HCEC 1CT (cell line): ENCODE measurements around the gene UNC80.

Source experiments
- DNase-seq: peaks from one replicate; pipeline ENCODE4 v3.0.0-alpha.2; 2017

The UNC80 gene

DNA sequence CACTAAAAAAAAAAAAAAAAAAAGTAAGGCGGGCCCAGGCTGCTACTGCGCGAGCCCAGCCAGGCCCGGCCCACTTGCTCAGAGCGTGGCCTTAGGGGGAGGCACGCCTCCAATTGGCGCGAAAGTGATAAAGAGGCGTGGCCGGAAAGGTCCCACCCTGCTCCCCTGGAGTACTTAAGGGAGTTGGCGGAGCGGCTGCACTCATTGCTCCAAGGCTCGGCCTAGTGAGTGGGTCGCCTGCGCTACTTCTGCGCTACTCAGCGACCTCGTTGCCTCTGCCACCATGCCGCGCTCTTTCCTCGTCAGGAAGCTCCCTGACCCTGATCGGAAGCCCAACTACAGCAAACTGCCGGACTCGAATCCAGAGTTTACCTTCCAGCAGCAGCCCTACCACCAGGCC lies 36.9 kb downstream of the UNC80 start:
- no peak for DNase-seq

DNA sequence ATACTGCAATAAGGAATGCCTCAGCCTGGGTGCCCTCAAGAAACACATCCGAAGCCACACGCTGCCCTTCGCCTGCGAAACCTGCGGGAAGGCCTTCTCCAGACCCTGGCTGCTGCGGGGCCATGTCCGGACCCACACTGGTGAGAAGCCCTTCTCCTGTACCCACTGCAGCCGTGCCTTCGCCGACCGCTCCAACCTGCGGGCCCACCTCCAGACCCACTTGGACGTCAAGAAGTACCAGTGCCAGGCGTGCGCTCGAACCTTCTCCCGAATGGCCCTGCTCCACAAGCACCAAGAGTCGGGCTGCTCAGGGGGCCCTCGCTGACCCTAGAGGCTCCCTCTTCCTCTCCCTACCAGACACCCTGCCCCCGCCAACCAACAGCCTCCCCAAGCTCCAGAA lies 37.6 kb downstream of the UNC80 start:
- DNase-seq = no peak

DNA sequence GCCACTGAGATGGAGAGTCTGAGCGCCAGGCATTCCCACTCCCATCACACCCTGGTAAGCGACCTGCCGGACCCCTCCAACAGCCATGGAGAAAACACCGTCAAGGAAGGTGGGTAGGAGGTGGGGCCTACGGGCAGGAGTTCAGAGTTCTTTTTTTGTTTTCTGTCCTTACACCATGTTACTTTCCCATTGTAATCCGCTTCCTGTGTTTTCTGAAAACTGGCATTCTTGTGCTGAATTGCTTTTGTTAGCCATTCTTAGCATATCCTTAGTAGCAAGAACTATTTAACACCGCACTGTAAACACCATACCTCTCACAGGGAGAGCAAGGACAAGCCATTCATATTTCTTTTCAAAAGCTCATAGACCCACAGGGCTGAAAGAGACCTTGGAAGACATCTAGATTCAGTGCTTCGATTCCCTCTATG lies 46.2 kb downstream of the UNC80 start:
- no peak for DNase-seq

DNA sequence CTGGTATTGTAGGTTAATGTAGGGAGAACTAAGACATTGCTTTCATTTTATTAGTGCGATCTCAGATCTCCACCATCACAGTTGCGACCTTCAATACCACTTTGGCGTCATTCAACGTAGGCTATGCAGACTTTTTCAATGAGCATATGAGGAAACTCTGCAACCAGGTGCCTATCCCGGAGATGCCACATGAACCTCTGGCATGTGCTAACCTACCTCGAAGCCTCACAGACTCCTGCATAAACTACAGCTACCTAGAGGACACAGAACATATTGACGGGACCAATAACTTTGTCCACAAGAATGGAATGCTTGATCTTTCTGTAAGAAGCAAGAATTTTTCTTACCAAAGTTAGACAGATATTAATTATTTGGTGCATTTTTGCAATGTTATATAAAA lies 47.3 kb downstream of the UNC80 start:
- DNase-seq = no peak

- DNase-seq = no peak
These were observed 50.2 kb downstream of the UNC80 start for GRCh38 chr2:209821806-209822205.

- no peak for DNase-seq
These were observed 51.9 kb downstream of the UNC80 start for GRCh38 chr2:209823484-209823883.

- DNase-seq = no peak
These were observed 52.8 kb downstream of the UNC80 start for GRCh38 chr2:209824391-209824790.

DNA sequence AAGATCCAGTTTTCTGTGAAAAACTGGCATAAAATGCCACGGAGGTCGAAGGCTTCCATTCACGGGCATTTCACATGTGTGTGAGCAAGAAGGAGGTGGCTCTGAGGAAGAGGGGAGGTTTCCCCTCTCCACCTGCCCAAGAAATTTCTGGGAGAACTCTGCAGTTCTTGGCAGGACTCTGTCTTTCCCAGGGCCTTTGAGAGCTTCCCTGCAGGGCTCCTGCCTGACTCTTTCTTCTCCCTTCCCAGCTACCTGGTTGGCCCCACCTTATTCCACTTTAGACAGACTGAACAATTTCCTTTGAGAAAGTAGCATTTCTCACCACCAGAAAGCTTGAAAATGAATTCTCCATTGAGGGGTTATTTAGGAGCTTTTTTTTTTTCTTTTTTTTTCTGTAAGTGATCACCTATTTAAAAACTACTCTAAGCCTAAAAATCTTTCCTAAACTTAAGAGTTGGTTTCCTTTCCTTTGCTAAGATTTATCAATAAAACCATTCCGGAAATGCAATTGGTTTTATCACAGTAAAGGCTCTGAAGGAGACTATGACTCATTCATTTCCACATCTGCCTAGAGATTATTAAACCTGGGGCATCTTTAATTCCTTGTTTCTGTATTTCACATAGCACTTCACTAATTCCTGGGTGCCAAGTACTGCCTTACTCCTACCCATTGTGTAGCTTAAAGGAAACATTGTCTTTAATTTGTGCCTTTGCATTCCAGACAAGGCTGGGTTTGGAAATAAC lies 59.3 kb downstream of the UNC80 start:
- DNase-seq = no peak

DNA sequence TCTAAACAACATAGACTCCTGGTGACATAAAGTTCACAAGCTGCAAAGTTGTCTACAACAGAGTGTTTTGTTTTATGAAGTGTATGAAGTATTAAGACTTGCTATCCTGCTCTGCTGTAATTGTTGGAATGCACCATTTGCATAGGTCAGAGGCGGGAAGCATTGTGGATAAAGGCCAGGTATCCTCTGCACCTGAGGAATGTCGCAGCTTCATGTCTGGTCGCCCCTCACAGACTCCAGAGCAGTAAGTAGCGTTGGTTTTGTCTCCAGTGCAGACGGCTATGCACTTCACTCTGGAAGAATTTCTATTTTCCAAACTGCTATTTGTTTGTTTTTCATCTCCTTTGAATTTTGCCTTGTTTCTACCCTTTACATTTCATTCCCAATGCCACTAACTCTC lies 63.1 kb downstream of the UNC80 start:
- no peak for DNase-seq

- no peak for DNase-seq
These were observed 68.8 kb downstream of the UNC80 start for GRCh38 chr2:209840434-209840833.

GRCh38 chr2:209845666-209846065 lies 74.0 kb downstream of the UNC80 start:
- no peak for DNase-seq

DNA sequence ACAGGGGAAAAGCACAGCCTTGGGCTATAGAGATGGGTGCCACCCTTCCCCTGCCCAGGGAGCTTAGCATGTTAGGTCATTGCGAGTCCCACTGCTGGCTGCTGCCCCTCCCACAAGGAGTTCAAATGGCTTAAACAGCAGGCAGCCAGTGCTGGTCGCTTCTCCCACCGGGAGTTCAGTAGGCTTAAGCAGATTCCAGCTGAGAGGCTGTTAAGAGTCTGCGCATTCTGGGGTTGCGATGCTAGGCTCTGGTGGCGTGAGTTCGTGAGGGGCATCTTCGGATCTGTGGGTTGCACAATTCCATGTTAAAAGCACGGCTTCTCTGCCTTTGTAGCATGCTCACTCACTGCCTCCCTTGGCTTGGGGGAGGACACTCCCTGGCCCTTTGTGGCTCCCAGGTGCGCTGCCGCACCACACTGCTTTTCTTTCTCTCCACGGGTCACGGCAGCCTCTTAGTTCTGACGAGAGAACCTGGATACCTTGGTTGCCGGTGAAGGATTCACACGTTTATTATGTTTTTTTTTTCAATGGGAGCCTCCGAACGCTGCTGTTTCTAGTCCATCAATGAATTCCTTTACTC lies 93.2 kb downstream of the UNC80 start:
- no peak for DNase-seq

- DNase-seq = no peak
These were observed 96.8 kb downstream of the UNC80 start for GRCh38 chr2:209868271-209868994.

GRCh38 chr2:209870067-209870466 lies 98.4 kb downstream of the UNC80 start:
- DNase-seq = no peak

DNA sequence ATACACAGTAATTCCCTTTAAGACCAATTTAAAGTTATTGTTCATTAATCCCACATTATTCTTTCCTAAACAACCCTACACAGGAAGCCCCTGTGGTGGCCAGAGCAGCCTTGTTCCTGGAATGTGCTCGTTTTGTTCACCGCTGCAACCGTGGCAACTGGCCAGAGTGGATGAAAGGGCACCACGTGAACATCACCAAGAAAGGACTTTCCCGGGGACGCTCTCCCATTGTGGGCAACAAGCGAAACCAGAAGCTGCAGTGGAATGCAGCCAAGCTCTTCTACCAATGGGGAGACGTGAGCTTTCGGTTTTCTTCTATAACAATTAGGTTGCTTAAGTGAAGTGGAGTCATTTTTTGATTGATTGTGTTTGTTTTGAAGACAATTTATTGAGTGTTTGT lies 101.0 kb downstream of the UNC80 start:
- no peak for DNase-seq

GRCh38 chr2:209875270-209875669 lies 103.6 kb downstream of the UNC80 start:
- no peak for DNase-seq

DNA sequence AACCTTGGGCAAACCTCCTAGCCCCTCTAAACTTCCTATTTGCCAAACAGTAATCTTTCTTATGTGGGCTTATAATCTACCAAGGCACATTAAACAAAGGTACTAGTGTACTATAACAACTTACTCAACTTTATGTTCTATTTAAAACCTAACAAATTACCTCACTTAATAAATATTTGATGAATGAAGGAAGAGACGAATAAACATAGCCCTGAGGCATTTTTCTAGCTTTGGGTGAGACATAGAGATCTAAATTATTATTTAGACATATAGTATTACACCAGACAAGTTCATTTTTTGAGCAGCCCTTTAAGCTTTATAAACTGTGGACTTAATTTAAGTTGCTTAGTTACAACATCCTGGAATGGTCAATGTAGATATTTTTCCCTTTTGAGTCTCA lies 104.6 kb downstream of the UNC80 start:
- no peak for DNase-seq

DNA sequence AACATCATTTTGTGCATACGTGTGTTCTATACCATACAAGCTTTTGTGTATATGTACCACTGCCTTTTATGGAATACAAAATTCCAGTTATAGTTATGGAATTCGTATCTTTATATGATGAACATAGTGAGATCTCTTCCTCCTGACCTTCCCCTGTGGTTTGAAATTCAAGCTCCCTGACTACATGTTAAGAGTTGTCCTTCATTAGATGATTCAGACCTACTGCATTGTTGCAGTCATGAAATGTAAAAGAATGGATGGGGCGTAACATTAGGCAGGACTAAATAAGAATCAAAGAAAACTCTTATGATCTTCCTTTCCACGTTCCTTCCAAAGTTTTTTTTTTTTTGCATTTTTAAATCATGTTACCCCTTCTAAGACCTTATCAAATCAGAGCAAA lies 107.1 kb downstream of the UNC80 start:
- DNase-seq = no peak

- DNase-seq = no peak
These were observed 129.0 kb downstream of the UNC80 start for GRCh38 chr2:209900638-209901037.

- DNase-seq = no peak
These were observed 129.5 kb downstream of the UNC80 start for GRCh38 chr2:209901172-209901571.

- DNase-seq = no peak
These were observed 134.1 kb downstream of the UNC80 start for GRCh38 chr2:209905691-209906090.

GRCh38 chr2:209907746-209908145 lies 136.1 kb downstream of the UNC80 start:
- no peak for DNase-seq

DNA sequence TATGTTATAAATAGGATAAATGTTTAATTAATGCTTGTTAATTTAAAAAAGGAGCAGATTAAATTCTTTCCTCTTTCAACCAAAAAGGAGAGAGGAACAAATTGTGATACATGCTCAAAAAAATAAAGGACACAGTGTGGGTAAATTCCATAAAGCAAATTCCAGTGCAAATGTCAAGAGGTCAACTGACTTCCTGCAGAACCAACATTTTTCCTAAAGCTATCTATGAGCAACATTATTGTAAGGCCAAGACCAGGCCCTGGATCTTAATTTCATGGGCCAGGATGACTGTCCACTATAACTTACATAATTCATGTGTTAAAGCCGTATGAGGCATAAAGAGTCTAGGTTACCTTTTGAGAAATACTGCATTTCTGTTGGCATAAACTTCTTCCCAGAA lies 136.9 kb downstream of the UNC80 start:
- peak; percentile 4 for DNase-seq

GRCh38 chr2:209911486-209911885 lies 139.9 kb downstream of the UNC80 start:
- DNase-seq = no peak
